HG02678 (cell line): Measurements from ENCODE around the gene ZNF662.
"Not testable (repeated sequence)": the region's sequence is repeated elsewhere in the genome, so short reads cannot be mapped to it uniquely, and the experiment has no call there.

Experiments used
- ATAC-seq: cut with Tn5 transposase; IDR thresholded peaks from one replicate; pipeline ENCODE4 v1.9.1; 2021; ENCODE audit warnings: mild to moderate bottlenecking, moderate library complexity; ENCODE audit not compliant: unreplicated experiment

The ZNF662 gene

DNA sequence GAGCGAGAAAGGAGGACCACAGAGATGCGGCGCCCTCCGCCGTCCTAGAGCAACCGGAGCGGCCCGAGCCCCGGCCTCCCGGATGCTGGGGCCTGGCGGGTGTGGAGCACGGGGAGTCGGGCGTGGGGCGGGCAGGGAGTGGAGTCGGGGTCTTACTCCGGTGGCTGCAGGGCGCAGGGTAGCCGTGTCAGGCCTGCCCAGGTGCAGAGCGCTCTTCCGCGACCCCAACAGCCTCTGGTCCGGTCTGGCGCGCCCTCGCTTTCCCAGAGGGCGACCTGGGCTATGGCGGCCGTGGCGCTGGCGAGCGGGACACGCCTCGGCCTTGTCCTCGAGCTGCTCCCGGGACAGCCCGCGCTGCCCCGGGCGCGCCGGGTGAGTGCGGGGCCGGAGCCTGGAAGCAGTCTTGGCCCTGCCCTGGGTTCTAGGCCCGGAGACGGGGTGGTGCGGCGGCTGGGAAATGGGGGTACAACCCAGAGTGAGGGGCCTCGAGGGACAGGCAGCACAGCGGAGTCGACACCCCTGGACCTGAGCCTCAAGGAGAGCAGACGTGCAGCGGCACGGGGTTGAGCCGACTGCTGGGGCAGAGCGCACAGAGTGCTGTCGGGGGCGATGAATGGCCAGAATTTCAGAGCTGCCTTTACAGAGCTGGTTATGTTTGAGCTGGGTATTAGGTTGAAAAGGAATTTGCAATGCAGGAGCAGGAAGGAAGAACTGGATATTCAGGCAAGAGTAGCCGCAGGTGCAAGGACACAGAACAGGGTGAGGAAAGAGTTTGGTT lies at the start of gene ZNF662:
ZNF662 (plus strand) TSS at position 73 of the 778 bp plus-strand sequence. CDS start 1,973 bp downstream, outside the sequence.
- ATAC-seq = no peak

DNA sequence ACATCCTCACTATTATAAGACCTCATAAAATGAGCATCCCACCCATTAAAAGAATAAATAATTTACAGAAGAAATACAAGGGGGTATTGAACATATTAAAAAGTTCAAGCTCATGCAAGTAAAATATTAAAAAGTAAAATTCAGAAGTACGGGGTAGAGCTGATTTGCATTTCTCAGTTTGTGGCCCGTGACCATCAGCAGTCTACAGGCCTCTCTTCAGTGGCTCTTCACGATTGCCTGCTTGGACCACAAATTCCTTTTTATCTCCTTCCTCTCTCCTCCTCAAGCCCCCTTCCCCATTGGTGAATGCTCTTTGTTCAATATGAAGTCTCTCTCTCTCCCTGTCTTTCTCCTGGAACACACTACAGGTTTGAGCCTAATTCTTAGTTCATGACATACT lies 49.4 kb upstream of the ZNF662 start:
- no peak for ATAC-seq

DNA sequence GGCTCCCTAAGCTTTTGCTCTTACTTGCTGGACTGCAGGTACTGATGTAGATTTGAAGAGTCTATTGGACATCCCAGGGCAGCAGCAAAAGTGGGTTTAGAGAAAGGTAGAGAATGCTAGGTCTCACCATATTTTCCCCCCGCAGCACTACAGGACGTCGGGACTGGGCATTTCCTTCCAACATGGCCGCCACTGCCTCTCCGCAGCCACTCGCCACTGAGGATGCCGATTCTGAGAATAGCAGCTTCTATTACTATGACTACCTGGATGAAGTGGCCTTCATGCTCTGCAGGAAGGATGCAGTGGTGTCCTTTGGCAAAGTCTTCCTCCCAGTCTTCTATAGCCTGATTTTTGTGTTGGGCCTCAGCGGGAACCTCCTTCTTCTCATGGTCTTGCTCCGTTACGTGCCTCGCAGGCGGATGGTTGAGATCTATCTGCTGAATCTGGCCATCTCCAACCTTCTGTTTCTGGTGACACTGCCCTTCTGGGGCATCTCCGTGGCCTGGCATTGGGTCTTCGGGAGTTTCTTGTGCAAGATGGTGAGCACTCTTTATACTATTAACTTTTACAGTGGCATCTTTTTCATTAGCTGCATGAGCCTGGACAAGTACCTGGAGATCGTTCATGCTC lies 41.5 kb upstream of the ZNF662 start:
- no peak for ATAC-seq

- no peak for ATAC-seq
These were observed 40.7 kb upstream of the ZNF662 start for GRCh38 chr3:42865256-42865655.

DNA sequence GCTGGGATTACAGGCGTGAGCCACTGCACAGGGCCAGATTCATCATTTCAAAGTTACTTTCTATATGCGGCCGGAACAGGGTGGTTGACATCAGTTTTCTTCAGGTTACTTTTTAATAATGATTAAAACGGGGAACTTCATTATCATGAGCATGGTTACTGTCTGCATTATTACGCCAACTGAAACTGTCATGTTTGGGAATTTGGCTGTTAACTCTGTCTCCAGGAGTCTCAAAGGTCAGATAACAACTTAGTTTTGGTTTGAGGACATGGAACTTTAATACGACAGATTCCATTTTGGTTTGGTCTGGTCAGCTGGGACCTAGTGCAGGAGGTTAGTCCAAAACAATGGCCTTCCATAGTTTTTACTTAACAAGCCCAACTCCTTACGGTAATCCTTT lies 38.8 kb upstream of the ZNF662 start:
- no peak for ATAC-seq

GRCh38 chr3:42868841-42869240 lies 37.1 kb upstream of the ZNF662 start:
- ATAC-seq = no peak

DNA sequence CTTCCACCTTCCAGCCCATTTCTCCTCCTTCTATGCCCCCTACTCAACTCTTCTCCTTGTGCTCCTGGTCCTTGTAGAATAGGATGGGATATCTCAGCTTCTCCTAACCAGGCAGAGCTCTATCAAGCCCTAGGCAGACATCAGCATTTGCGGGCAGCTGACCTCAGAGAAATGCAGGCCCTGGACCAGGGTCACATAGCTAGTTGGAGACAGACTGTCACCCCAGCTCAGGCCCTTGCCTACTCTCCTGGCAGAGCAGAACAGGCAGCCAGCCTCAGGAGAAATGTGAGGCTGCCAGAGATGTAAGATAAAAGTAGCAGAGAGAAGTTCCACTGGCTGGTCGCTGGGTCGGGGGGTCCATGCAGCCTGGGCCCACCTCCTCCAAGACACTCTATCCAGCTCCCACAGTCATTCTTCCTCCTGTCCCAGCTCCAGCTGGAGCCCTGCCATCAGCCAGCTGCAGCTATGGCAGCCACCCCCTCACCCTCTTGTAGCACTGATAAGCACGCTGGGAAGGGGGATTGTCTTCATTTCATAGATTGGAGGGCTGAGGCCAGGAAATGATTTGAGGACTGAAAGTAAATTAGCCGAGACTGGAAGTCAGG lies 34.2 kb upstream of the ZNF662 start:
- ATAC-seq = no peak

DNA sequence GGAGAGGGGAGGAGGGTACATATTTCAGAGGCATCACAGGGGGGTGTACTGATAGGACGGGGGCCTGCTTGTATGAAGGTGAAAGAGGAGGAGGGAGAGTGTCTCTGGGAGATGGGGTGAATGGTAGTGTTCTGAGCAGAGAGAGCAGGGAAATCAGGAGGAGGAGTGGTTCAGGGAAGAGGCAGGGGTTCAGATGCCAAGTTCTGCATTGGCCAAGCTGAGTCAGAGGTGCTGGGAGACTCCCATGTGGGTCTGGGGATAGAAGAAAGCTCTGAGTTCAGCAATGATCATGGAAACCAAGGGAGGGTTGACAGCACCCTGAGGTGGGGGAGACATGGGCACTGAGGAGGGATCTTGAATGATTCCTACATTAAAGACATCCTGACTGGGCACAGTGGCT lies 33.2 kb upstream of the ZNF662 start:
- no peak for ATAC-seq

DNA sequence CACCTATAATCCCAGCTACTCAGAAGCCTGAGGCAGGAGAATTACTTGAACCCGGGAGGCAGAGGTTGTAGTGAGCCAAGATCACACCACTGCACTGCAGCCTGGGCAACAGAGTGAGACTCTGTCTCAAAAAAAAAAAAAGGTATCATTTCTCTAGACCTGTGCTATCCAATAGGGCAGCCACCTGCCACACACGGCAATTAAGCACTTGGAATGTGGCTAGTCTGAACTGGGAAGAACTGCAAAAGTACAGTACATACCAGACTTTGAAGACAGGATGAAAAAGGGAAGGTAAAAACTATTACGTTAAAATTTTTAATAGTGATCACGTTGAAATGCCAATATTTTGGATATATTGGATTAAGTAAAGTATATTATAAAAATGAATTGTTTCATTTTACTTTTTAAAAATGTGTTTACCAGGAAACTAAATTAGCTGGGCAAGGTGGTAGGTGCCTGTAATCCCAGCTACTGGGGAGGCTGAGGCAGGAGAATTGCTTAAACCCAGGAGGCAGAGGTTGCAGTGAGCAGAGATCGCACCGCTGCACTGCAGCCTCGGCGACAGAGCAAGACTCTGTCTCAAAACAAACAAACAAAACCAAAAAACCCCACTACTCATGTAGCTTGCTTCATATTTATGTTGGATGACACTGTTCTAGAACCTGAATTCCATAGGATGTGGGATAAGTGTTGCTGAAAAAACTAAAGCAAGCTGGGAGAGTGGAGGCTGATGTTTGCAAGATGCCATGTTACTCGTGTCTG lies 32.5 kb upstream of the ZNF662 start:
- ATAC-seq = no peak

DNA sequence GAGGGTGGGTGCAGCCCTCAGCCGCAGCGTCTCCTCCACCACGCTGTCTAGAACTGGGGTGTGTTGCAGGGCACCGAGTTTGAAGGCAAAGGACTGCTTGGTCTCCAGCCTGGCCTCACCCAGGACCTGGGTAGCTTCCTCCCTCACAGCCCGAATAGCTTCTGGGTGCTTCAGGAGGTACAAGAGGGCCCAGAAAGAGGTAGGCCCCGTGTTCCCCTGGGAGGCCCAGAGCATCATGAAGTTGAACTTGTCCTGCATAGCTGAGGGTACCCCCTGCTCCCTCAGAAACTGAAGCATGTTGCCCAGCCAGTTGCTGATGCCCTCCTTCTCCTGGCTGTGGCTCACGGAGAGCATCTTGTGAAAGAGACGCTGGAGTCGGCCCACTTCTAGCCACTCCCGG lies 31.2 kb upstream of the ZNF662 start:
- no peak for ATAC-seq

DNA sequence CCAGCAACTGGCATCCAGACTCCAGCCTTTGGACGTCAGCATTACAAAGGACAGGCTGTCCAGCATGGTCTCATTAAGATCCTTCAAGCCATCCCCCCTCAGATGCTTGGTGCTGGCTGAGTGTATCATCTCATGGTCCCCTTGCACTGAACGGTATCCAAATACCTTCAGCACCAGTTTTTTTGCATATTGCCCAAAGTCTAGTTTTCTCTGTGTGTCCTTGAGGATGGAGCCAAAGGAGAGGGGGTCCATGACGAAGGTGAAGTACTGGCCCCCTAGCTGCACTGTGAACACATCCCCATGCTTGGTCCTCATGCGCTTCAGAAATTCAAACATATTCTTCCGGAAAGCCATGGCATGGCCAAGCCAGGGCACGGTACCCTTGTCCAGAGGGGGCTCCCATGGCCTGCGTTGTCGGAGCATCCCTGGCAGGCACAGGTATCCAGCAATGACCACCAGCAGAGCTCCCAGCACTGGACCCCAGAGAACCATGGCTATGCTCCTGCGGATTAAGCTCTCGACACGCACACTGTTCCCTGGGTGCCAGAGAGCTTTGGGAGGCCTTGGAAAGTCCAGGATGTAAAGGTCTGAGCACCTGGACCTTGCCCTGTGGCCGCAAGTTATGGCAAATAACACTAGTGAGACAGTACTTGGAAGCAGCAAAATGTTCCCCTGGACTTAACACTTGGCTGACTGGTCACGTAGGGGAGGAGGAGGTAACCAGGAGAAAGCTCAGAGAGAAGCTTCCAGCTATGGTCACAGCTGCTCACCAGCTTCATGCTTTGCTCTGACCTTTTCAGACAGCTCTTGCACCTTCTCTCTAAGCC lies 30.4 kb upstream of the ZNF662 start, which contains the start of gene CYP8B1:
CYP8B1 (minus strand) TSS at position 555 of the 827 bp plus-strand sequence; CDS start at position 492, 63 bp downstream.
- ATAC-seq = no peak

- no peak for ATAC-seq
These were observed 29.5 kb upstream of the ZNF662 start for GRCh38 chr3:42876401-42876800.

- no peak for ATAC-seq
These were observed 28.8 kb upstream of the ZNF662 start for GRCh38 chr3:42876940-42877720.

- no peak for ATAC-seq
These were observed 28.1 kb upstream of the ZNF662 start for GRCh38 chr3:42877881-42878280.

- ATAC-seq = no peak
These were observed 25.8 kb upstream of the ZNF662 start for GRCh38 chr3:42880183-42880582.

- peak; percentile 99 for ATAC-seq
These were observed 25.1 kb upstream of the ZNF662 start for GRCh38 chr3:42880601-42881451.

GRCh38 chr3:42883251-42883930 lies 22.6 kb upstream of the ZNF662 start:
- not testable (repeated sequence) for ATAC-seq

DNA sequence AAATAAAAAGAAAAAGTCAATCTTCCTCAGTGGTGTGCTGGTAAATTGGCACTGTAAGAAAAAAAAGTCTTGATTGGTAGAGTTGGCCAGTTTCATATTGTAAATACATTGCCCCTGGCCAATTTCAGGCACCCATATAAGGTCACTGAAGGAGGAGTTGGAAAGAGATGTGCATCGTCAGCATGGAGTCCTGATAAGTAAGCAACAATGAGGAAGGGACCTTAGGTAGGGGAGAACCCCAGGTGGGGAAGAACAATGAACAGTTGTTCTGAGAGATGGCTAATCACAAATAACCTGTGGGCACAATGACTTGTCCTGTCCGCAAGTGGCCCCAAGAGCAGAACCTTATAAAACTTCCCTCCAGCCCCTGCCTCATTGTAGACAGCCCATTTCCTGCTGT lies 21.6 kb upstream of the ZNF662 start:
- no peak for ATAC-seq
